HG02943 (cell line): ENCODE data around the gene NLRP10.

Experiments used
- ATAC-seq: cut with Tn5 transposase; IDR thresholded peaks from one replicate; pipeline ENCODE4 v1.9.1; 2021; ENCODE audit warnings: mild to moderate bottlenecking, low read depth, moderate library complexity; ENCODE audit not compliant: unreplicated experiment

Gene NLRP10

GRCh38 chr11:7974668-7975067, 9.4 kb upstream of the NLRP10 start:
- no peak for ATAC-seq

- ATAC-seq, result no peak
Observed at GRCh38 chr11:7973011-7973410, 7.8 kb upstream of the NLRP10 start.

DNA sequence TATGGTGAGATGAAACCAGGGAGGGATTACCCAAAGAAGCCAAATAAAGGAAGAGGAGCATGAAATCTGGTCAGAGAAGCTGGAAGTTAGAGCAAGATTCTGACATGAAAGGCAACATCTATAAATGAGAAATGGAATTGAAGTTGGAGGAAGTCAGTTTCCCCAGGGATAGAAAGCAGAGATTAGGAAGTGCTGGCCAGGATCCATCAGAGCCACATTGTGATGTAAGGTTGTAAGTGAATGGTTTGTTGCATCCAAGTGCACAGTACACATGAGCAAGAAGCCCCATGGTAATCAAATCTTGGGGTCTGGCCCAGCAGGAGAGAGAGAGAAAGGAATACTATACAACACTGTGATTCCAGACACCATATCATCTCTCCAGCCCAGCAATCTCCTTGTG, 6.6 kb upstream of the NLRP10 start:
- ATAC-seq, result no peak

- no peak for ATAC-seq
Observed at GRCh38 chr11:7969756-7970646, 4.8 kb upstream of the NLRP10 start.

DNA sequence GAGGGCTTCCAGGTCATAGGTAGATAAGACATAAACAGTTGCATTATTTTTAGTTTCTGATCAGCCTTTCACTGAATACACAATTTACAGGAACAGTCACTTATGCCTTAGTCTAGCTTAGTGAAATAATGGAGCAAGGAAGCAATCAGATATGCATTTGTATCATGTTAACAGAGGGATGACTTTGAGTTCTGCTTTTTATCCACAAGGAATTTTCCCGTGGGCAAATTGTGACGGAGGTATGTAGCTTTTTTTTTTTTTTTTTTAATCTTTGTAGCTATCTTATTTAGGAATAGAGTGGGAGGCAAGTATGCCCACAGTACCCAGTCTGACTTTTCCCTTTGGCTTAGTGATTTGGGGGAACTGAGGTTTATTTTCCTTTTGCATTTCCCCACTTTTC, 3.4 kb upstream of the NLRP10 start:
- no peak for ATAC-seq

GRCh38 chr11:7967826-7968225, 2.6 kb upstream of the NLRP10 start:
- no peak for ATAC-seq

DNA sequence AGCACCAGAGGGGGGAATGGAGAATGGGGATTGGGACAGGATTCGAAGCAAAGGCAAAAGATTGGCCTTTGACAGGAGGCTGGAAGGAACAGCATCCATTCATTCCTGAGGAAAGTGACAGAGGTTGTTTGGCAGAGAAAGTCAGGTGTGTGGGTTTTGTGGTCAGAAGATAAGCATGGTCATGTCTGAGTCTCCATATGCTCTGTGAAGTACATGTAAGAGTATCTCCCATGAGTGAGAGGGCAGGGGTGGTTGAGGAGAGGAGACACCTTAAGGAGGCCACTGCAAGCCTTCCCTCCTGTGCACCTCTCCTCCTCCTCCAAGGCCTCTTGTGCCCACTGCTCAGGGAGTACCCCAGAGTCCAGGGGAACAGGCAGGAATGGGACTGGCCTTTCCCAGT, 1.9 kb upstream of the NLRP10 start:
- no peak for ATAC-seq

GRCh38 chr11:7964873-7965272, 374 bp downstream of the NLRP10 start:
- ATAC-seq, result no peak

DNA sequence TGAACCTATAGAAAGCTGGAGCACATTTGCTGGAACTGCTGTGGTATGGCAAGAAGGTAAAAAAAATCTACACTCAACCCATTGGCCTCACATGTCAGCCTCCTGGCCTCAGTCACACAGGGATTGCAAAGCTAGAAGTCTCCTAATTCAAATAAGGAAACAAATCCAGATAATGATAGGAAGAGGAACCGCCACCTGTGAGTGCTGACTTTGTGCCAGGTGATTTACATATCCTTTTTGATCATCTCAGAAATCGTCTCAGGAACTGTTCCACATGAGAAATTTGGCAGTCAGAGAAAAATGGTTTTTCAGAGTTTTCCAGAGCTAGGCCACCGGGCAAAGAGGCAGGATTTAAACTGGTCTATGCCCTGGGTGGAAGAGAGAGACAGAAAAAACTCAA, 986 bp downstream of the NLRP10 start:
- no peak for ATAC-seq

DNA sequence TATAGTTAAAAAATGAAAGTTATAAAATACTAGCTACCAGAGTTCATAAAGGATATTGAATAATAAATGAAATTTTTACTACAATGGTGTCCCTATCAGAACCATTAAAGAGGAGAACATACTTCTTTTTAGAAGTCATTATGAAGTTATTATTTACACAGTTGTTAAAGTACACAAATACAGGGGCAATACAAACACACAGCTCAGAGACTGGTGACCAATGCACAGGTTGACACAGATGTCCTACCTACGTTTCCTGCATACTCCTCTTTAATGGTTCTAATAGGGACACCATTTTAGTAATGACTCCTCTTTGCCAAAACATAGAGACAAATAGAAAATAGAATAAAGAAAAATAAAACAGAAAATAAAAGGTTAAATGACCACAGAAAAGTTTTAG, 10.1 kb downstream of the NLRP10 start:
- no peak for ATAC-seq

GRCh38 chr11:7949934-7950333, 15.3 kb downstream of the NLRP10 start:
- no peak for ATAC-seq

GRCh38 chr11:7944123-7944522, 21.1 kb downstream of the NLRP10 start:
- ATAC-seq, result no peak

DNA sequence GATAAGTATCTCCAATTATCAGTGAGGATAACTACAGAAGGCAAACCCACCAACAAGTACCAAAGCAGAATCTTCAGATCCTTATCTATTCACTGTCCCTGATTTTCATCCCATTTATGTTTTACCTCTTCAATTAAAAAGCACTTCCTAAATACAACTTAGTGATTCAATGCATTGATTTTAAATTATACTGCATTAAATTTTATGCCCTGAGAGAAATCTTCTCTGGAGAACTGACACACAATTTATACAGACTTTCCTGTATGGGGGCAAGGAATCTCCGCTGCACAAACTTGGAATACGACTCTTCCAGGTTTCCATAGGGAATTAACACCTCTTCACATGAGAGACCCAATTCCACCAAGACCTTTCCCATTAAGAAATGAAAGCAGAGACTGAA, 23.6 kb downstream of the NLRP10 start, which contains the start of gene OR10A3:
TSS of gene OR10A3 (minus strand) at position 101 of the 400 bp plus-strand sequence. CDS start 2,188 bp downstream, outside the sequence.
- no peak for ATAC-seq

- no peak for ATAC-seq
Observed at GRCh38 chr11:7941146-7941545, 24.1 kb downstream of the NLRP10 start.

GRCh38 chr11:7936615-7937014, 28.6 kb downstream of the NLRP10 start:
- no peak for ATAC-seq

GRCh38 chr11:7931168-7931567, 34.1 kb downstream of the NLRP10 start, which contains the start of gene OR10A6:
TSS of gene OR10A6 (minus strand) at chr11:7931268. CDS start at chr11:7928662, 2,606 bp downstream.
- no peak for ATAC-seq

GRCh38 chr11:7927635-7928034, 37.6 kb downstream of the NLRP10 start:
- no peak for ATAC-seq

DNA sequence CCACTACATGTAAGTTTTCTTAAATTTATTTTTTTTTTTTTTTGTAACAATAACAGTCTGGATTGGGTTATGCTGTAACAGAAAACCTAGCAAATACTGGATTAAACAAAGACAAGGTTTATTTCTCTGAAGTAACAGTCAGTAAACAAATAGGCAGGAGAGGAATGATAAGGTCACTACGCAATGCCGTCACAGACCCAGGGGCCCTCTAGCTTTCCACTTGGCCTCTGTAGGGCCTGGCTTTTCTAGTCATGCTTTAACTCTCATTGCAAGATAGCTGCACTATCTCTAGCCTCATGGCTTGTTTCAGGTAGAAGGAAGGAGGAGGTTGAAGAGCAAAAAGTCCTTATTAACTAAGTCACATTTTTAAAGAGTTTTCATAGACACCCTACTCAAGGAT, 40.7 kb downstream of the NLRP10 start:
- no peak for ATAC-seq

- ATAC-seq, result no peak
Observed at GRCh38 chr11:7918141-7918540, 47.1 kb downstream of the NLRP10 start.
